RWPE2 (cell line): Measurements from ENCODE around the gene SLC9A5.

Source experiments
- ATAC-seq: fragments of 200-7000 bp; cut with Tn5 transposase; 3 replicates; pipeline ENCODE4 v1.9.1; 2021; ENCODE audit warnings: low read depth
- DNase-seq: peaks from one replicate; pipeline ENCODE4 v3.0.0-alpha.2; 2020; ENCODE audit warnings: low spot score
- H3K27ac ChIP-seq: fragments of 450-650 bp; 2 replicates; pipeline ENCODE4 v1.5.1; 2017; ENCODE audit warnings: mild to moderate bottlenecking; ENCODE audit not compliant: poor library complexity, severe bottlenecking
- H3K27me3 ChIP-seq: fragments of 250-450 bp; sonication (Bioruptor Pico); 2 replicates; pipeline ENCODE4 v1.5.1; 2021; ENCODE audit warnings: mild to moderate bottlenecking, moderate library complexity; ENCODE audit not compliant: insufficient read depth, poor library complexity, severe bottlenecking
- H3K36me3 ChIP-seq: fragments of 250-450 bp; sonication (Bioruptor Pico); 2 replicates; pipeline ENCODE4 v1.5.1; 2020; ENCODE audit warnings: low read depth, mild to moderate bottlenecking, moderate library complexity
- H3K4me1 ChIP-seq: fragments of 250-450 bp; sonication (Bioruptor Pico); 2 replicates; pipeline ENCODE4 v1.5.1; 2021; ENCODE audit warnings: mild to moderate bottlenecking, moderate library complexity; ENCODE audit not compliant: insufficient read depth, poor library complexity, severe bottlenecking
- H3K4me3 ChIP-seq: fragments of 250-450 bp; sonication (Bioruptor Pico); 2 replicates; pipeline ENCODE4 v1.5.1; 2021; ENCODE audit warnings: mild to moderate bottlenecking, moderate library complexity; ENCODE audit not compliant: severe bottlenecking
- H3K9me3 ChIP-seq: fragments of 250-450 bp; sonication (Bioruptor Pico); 2 replicates; pipeline ENCODE4 v1.5.1; 2021; ENCODE audit warnings: mild to moderate bottlenecking, moderate library complexity; ENCODE audit not compliant: severe bottlenecking
- TF ChIP-seq, protein P1 (sequence below): fragments of 450-650 bp; IDR thresholded peaks from one replicate; pipeline ENCODE4 v1.5.1; 2017; ENCODE audit warnings: mild to moderate bottlenecking, moderate library complexity; ENCODE audit not compliant: poor library complexity, severe bottlenecking

The SLC9A5 gene

DNA sequence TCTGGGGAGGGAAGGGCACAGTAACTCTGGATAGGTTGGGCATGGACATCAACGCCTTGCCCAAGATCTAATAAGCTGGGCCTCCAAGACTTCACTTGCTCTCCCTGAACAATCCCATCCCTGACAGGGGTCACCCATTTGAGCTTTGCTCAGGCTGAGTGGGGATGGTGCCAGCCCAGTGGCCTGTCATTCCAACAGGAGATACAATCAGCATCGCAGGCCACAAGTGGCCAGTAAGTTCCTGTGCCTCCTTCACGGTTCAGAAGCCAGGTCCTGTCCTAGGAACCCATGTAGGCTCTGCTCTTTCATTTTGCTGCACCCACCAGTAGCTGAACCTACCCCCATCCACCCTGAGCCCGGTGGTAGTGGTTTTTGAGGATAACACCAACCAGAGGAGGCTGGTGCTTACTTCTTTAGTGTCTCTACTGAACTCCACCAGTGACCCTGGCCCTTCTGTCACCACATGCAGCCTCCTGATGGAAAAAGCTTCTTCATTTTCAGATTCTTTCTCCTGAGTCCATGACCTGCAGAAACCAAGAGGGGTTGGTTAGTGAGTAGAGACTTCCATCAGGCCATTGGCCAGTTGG lies 45.5 kb downstream of the SLC9A5 start:
- H3K4me1 ChIP-seq: no peaks in the 10 kb centered on the region
- no peak overlapping the region for H3K27ac ChIP-seq
- DNase-seq (no peak), ATAC-seq (no peak)
- TF ChIP-seq, protein P1, sequence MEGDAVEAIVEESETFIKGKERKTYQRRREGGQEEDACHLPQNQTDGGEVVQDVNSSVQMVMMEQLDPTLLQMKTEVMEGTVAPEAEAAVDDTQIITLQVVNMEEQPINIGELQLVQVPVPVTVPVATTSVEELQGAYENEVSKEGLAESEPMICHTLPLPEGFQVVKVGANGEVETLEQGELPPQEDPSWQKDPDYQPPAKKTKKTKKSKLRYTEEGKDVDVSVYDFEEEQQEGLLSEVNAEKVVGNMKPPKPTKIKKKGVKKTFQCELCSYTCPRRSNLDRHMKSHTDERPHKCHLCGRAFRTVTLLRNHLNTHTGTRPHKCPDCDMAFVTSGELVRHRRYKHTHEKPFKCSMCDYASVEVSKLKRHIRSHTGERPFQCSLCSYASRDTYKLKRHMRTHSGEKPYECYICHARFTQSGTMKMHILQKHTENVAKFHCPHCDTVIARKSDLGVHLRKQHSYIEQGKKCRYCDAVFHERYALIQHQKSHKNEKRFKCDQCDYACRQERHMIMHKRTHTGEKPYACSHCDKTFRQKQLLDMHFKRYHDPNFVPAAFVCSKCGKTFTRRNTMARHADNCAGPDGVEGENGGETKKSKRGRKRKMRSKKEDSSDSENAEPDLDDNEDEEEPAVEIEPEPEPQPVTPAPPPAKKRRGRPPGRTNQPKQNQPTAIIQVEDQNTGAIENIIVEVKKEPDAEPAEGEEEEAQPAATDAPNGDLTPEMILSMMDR: no peak
- H3K36me3 ChIP-seq: no peaks in the 10 kb centered on the region
- no peak overlapping the region for H3K4me3 ChIP-seq
- no peaks in the 10 kb centered on the region for H3K27me3 ChIP-seq
- no peaks in the 10 kb centered on the region for H3K9me3 ChIP-seq

DNA sequence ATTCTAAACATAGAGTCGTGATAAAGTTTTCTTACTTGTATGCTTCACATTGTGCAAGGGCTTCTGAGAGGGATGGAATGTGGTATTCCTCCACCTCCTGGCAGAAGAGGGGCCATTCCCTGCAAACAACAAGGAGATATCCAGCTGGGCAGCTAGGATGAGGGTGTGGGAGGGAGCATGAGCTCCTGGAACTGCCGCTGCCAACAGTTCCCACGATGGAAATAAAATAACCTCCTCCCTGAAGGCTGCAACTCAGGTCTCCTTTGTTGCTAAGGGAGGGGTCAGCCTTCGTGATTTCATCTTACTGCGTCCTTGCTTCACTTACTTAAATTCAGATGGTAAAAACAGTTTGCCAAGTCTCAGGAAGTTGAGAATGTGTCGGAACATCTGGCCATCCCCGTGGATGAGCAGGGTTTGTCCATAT lies 46.2 kb downstream of the SLC9A5 start:
- Histone ChIP-seq H3K27ac (no peak overlapping the region), H3K4me1 (no peaks in the 10 kb centered on the region), H3K27me3 (no peaks in the 10 kb centered on the region), H3K9me3 (no peaks in the 10 kb centered on the region), H3K4me3 (no peak overlapping the region), H3K36me3 (no peaks in the 10 kb centered on the region)
- ATAC-seq (no peak), DNase-seq (no peak)
- TF ChIP-seq, protein P1: no peak

DNA sequence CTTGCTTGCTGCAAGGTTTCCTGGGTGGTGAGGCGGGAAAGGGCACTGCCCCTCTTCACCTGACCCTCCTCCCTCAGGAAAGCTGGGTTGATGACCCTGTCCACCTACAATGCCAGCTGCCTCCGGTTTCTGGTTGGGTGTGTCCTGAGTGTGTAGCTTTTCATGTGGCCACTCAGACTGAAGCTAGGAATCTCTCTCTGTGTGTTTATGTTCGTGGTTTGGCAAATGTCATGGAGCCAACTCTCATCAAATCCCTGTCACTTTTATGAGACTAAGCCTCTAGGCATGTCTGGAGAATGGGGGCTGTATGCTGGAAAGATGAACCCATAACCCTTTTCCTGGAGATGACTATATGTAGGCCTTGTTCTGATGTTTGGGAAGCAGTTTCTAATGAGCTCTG lies 47.6 kb downstream of the SLC9A5 start:
- no peak for ATAC-seq
- DNase-seq: no peak
- no peaks in the 10 kb centered on the region for H3K9me3 ChIP-seq
- no peaks in the 10 kb centered on the region for H3K27me3 ChIP-seq
- TF ChIP-seq, protein P1: no peak
- no peak overlapping the region for H3K4me3 ChIP-seq
- H3K27ac ChIP-seq: no peak overlapping the region
- H3K4me1 ChIP-seq: no peaks in the 10 kb centered on the region
- H3K36me3 ChIP-seq: no peaks in the 10 kb centered on the region

DNA sequence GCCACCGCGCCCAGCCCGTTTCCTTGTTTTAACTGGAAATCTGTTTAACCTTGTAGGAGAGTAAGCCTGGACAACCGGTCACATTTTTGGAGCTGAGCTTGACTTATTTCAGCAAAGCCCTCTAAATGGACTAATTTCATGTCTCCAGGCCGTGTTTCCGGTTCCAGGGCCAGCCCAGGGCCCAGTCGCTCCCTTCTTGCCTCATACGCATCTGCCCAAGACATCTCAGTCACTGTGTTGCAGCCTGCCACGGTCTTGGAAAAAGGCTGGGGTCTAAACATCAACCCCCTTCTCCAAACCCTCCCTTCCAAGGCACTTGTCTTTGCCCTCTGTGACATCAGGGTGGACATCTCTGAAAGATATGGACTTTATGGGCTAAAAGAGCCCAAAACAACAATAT lies 49.5 kb downstream of the SLC9A5 start:
- no peak overlapping the region for H3K4me3 ChIP-seq
- ATAC-seq (no peak), DNase-seq (no peak)
- no peaks in the 10 kb centered on the region for H3K9me3 ChIP-seq
- TF ChIP-seq, protein P1: no peak
- H3K4me1 ChIP-seq: no peaks in the 10 kb centered on the region
- no peaks in the 10 kb centered on the region for H3K36me3 ChIP-seq
- H3K27me3 ChIP-seq: no peaks in the 10 kb centered on the region
- H3K27ac ChIP-seq: no peak overlapping the region

DNA sequence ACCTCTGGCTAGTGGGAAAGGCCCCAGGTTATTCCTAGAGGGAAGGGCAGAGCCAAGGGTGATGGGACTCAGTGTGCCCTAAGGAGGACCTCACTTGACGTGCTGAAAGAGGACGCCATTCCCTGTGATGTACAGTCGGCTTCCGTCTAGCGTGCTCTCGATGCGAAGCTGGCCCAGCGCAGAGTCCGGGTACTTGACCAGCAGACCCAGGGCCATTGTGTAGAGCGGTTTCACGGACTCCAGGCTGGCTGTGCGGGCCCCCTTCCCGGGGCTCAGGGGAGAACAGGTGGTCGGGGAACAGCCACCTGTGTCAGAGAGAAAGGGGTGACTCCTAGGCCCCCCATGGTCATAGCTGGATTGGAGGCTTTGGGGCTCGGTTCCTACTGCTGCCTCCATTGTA lies 50.5 kb downstream of the SLC9A5 start:
- Histone ChIP-seq H3K27ac (no peak overlapping the region), H3K27me3 (no peaks in the 10 kb centered on the region), H3K4me1 (no peaks in the 10 kb centered on the region), H3K9me3 (no peaks in the 10 kb centered on the region), H3K36me3 (no peaks in the 10 kb centered on the region), H3K4me3 (no peak overlapping the region)
- ATAC-seq (no peak), DNase-seq (no peak)
- TF ChIP-seq, protein P1: no peak
